HuH-7 (cell line): ENCODE results near the gene PHF2.

ENCODE experiments used
- DNase-seq: peaks from one replicate; pipeline ENCODE4 v3.0.0; 2011; ENCODE audit warnings: low spot score

PHF2 gene

GRCh38 chr9:93576258-93577077, at the start of gene PHF2:
Gene PHF2, plus strand, starts transcription at chr9:93576584. Its CDS starts 190 bp downstream, at chr9:93576774.
- DNase-seq, result peak; percentile 49

- no peak for DNase-seq
Observed at GRCh38 chr9:93531374-93531773, 45.0 kb upstream of the PHF2 start.

- no peak for DNase-seq
Observed at GRCh38 chr9:93532141-93532540, 44.2 kb upstream of the PHF2 start.

GRCh38 chr9:93533863-93534262, 42.5 kb upstream of the PHF2 start:
- DNase-seq, result peak; percentile 19

GRCh38 chr9:93536167-93536566, 40.2 kb upstream of the PHF2 start:
- no peak for DNase-seq

GRCh38 chr9:93536874-93537273, 39.5 kb upstream of the PHF2 start:
- no peak for DNase-seq

GRCh38 chr9:93540305-93540704, 36.1 kb upstream of the PHF2 start:
- DNase-seq, result no peak

GRCh38 chr9:93541005-93541404, 35.4 kb upstream of the PHF2 start:
- no peak for DNase-seq

GRCh38 chr9:93541581-93542349, 34.6 kb upstream of the PHF2 start:
- DNase-seq, result no peak

- no peak for DNase-seq
Observed at GRCh38 chr9:93543117-93543516, 33.3 kb upstream of the PHF2 start.

GRCh38 chr9:93546356-93546755, 30.0 kb upstream of the PHF2 start:
- DNase-seq, result no peak

- DNase-seq, result no peak
Observed at GRCh38 chr9:93549611-93550010, 26.8 kb upstream of the PHF2 start.

GRCh38 chr9:93552923-93553322, 23.5 kb upstream of the PHF2 start:
- no peak for DNase-seq

- DNase-seq, result no peak
Observed at GRCh38 chr9:93555370-93555769, 21.0 kb upstream of the PHF2 start.

- no peak for DNase-seq
Observed at GRCh38 chr9:93557366-93558137, 18.8 kb upstream of the PHF2 start.

- no peak for DNase-seq
Observed at GRCh38 chr9:93558503-93558902, 17.9 kb upstream of the PHF2 start.

- DNase-seq, result no peak
Observed at GRCh38 chr9:93560991-93561390, 15.4 kb upstream of the PHF2 start.

GRCh38 chr9:93562157-93562556, 14.2 kb upstream of the PHF2 start:
- no peak for DNase-seq

- DNase-seq, result no peak
Observed at GRCh38 chr9:93565089-93565488, 11.3 kb upstream of the PHF2 start.

- peak; percentile 94 for DNase-seq
Observed at GRCh38 chr9:93566408-93567270, 9.7 kb upstream of the PHF2 start.

- no peak for DNase-seq
Observed at GRCh38 chr9:93567271-93567959, 9.0 kb upstream of the PHF2 start.
